Activated T-cell treated with anti-CD3 and anti-CD28 coated beads, Interleukin-2, amount 50 U/mL, for 48 hours (primary cell): Measurements from ENCODE around the gene YBX3.

Source experiments
- DNase-seq, 2 experiments: peaks; one replicate each; pipeline ENCODE4 v3.0.0-alpha.2; 2020

YBX3 gene

GRCh38 chr12:10668526-10668925, 54.6 kb downstream of the YBX3 start:
- no peak for DNase-seq

GRCh38 chr12:10667581-10667980, 55.5 kb downstream of the YBX3 start:
- no peak for DNase-seq

GRCh38 chr12:10664499-10664898, 58.6 kb downstream of the YBX3 start:
- no peak for DNase-seq

GRCh38 chr12:10663869-10664268, 59.3 kb downstream of the YBX3 start:
- DNase-seq, result no peak

- DNase-seq, result no peak
Measured at GRCh38 chr12:10661338-10661737, 61.8 kb downstream of the YBX3 start.

GRCh38 chr12:10654003-10654402, 69.1 kb downstream of the YBX3 start:
- DNase-seq, result no peak

GRCh38 chr12:10652192-10652591, 70.9 kb downstream of the YBX3 start:
- no peak for DNase-seq
